ENCODE results near the gene MAP3K2.

MAP3K2 gene

DNA sequence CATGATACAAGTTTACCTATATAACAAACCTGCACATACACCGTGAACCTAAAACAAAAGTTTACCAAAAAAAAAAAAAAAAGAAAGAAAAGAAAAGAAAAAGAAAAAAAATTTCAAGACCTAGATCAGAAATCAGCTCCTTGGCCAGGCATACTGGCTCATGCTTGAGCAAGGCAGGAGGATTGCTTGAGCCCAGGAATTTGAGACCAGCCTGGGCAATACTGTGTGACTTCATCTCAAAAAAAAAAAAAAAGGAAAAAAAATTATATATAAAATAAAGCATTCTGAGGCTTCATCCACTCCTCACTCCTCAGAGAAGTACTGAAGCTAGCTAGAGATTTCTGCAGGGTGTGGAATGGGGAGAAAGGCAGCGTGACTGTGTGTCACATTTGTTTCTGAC, 18.7 kb upstream of the MAP3K2 start:
- no peak for DNase-seq

DNA sequence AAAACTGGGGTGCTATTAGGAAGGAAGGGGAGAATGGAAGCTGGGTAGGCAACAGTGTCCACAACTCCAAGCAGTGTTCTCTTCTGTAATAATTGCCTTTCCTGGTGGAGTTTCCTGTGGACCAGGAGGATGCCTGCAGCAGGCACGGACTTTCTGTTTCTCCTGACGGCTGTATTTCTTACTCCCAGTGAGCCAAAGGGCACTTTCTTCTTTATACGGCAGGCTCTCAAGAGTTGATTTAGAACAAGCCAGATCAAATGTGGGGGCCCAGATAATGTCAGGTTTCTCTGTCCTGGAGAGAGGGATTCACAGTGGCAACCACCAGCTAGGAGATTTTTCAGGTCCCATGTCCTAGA, 17.5 kb upstream of the MAP3K2 start:
- no peak for DNase-seq

DNA sequence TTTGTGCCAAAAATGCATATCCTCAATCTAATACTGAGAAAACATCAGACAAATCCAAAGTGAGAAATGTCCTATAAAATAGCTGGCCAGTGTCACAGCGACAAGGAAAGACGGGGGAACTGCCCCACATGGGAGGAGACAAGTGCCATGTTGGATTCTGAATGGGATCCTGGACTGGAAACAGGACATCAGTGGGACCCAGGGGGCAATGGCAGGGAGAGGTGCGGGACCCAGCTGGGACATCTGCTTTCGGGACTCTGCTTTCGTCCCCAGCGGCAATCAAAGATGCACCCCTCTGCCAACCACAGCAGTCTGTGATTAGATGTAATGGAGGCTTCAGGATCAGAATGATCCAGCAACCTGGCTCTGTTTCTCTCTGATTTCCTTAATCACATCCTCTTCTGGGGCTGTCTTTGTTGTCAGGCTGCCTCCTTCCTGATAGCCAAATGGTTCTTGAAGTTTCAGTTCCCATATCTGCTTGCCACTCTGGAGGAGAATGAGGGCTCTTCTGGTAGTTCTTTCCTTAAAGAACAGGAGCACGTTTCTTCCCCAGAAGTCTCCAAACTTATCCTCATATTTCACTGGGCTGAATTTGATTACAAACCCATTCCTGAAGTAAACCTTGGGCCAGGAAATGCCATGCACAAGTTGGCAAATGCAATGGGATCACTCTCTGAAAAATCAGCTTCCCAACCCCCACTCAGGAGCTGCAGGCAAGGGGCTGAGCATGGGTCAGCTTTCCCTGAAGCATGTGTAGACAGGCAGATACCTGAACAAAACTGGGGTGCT, 16.9 kb upstream of the MAP3K2 start:
- no peak for DNase-seq

DNA sequence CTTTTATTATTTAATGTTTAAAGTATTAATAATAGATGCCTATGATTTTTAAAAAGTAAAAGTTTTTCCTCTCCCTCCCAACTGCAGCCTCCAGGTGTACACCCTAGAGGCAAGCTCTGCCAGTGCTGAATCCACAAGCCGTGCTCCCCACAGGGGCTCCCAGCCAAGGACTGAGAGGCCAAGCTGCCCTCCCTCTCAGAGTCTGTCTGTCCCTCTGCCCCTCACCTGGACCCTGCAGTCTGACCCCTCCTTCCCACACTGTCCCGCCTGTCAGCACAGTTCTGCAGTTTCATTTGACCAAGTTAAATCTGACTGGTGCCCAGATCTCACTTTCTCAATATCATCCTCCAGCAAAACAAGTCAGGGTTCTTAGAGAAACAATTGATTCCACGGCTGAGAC, 15.7 kb upstream of the MAP3K2 start:
- DNase-seq = no peak

DNA sequence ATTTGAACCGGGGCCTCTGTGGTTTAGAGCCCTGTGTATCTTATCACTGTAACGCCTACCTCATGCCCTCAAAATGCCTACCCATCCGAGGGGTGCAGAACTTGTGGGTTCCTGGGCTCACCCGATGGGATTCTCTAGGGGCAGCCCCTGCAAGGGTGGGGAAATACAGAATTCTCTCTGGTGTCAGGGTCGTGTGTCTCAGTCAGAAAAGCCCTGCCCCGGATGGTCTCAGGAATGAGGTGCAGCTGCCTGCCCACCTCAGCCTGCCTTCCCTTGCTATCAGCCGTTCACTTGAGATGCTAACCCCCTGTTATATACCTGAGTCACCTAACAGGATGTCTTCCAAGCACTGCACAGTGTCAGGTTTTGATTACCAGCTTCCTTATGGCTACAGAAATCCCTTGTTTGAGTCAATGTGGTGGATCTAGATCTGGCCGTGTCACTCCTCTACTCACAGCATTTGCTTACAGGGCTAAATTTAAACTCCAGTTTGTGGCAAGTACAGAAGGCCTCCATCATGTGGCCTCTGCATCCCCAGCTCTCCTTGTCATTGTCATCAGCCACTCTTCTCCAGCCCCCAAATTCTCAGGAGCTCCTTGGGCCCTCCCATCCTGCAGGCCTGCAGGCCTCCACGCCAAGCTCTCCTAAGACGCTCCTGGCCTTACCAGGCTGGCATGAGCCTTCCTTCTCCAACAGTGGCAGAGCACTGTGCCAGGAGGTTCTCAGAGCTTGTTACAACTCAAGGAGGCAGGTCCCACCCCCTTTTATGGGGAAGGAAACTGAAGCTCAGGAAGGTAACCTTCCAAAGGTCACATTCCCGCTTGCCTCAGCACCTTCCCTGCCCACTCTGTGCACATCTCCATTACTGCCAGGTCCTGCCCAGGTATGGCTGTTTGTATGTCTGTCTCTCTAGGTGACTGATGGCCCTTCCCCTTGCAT, 14.3 kb upstream of the MAP3K2 start:
- DNase-seq = no peak

DNA sequence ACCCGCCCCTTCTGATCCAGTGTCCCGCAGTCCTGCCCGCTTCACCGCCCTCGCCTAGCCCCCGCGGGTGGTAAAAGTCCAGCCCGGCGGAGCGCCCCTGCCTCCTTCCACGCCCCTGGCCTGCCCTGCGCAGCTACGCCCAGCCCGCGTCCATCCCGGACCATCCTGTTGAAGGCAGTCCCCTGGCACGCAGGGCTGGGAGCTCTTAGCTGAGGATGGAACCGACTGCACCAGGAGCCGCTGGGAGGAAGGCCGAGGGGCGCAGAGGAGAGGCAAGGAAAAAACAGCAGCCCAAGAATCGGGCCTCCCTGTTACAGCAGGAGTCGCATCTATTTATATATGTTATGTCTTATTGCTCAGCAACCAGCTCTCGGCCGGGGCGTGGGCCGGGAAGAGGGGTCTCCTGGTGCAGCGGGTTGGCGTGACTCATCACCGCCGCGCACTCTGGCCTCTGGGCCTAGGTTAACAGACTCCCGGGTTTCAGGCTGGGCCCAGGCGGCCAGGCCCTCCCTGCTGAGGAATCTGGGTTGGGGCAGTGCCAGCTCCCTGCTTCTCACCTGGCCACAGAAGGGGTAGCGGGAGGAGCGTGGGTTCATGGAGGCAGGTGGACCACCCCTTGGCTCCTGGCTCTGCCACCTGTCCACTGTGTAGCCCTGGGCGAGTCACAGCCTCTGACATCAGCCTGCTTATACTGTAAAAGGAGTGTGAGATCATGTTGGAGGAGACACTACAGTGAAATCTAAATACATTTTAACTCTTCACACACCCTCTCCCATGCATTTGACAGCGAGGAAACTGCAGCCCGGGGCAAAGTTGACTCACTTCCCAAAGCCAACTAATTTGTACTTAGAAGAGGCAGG, 13.4 kb upstream of the MAP3K2 start:
- no peak for DNase-seq

DNA sequence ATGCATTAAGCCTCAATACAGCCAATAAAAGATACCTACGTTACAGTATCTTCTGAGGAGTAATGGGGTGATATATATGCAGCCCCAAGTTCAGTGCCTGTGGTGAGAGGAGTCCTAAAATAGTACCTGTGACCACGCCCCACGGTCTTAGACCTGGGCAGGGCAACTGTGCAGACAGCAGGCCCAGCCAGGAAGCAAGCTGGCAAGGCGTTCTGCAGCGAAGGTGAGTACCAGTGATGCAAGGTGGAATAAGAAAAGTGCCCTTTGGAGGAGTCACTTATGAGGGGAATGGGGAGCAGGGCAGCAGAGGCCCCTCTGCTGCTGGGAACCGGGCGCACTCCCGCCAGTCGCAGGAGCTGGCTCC, 12.7 kb upstream of the MAP3K2 start:
- DNase-seq = no peak

DNA sequence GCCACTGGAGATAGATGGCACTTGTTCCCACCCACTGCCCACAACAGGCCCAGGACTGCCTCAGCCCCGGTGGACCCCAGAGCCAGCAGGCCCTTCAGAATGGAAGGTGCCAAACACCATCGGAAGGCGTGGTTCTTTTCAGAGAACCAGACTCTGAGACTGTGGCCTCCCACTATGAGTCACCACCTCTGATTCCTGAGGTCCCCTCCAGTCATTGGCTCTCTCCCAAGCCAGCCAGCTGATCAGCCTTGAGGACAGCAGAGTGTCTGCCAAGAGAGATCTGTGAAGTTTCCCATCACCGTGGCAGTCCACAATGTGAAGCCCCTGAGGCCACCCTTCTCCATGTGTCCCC, 10.4 kb upstream of the MAP3K2 start:
- DNase-seq = peak; percentile 78

DNA sequence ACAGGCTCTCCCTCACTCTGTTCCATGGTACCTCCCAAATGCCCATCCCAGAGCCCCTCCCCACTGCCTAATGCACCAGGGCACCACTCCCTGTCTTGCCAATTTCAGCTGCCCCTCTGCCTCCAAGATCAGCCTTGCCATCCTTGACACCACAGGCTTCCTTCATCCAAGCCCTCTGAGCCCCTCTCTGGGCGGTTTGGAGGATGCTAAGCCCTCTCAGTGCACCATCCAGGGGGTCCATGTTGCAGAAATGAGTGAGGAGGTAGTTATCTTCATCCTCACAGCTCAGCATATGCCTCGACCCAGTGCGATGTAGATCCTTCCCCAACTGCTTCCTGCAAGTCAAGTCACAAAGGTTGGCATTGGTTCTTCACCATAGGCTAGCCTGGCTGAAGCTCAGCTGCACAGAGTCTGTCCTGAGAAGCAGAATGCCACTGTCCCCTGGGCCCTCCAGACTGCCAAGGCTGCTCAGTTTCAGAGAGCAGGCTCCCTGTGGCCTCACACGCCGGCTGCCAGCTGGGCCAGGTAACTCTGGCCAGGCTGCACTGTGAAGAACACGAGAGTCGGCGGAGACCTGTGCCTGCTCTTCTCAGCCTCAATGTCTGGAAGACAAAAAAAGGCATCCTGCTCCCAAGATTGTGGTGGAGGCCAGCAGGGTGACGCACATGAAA, 9.9 kb upstream of the MAP3K2 start:
- no peak for DNase-seq

DNA sequence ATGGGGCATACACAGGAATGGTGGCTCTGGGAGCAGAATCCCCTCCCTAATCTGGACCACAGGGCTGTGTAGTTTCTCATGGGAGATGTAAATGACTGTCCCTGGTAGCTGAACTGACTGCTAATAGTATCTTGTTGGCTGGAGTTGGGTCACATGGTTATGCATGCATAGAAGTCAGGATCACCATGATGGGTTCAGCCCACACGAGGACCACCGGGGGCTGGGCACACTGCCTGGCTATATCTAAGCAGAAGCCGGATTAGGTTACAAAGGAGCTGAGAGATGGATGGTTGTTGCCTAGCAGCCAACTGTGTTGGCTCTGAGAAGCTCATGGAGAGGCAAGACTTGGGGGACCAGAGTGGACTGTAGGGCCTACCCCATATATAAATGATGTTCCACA, 6.7 kb upstream of the MAP3K2 start:
- DNase-seq = no peak

DNA sequence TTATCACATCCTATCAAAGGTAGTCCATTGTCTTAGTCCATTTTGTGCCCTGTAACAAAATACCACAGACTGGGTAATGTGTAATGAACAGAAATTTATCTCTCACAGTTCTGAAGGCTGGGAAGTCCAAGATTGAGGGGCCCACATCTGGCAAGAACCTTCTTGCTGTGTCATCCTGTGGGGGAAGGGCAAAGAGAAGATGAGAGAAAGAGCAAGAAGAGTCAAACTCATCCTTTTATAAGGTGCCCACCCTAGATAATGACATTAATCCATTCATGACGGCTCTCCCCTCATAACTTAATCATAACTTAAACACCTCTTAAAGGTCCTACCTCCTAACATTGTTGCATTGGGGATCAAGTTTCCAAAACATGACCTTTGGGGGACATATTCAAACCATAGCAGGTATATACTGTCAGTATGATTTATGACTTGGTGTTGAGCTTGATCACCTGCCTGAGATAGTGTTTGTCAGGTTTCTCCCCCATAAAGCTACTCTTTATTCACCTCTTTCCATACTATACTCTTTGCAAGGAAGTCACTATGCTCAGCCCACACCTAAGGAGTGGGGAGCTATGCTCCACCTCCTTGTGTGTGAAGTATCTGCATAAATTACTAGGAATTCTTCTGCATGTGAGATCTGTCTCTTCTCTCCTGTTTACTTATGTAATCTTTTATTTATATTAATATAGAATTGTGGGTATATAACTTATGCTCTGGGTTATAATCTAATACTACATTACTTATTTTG, 5.2 kb upstream of the MAP3K2 start:
- no peak for DNase-seq

DNA sequence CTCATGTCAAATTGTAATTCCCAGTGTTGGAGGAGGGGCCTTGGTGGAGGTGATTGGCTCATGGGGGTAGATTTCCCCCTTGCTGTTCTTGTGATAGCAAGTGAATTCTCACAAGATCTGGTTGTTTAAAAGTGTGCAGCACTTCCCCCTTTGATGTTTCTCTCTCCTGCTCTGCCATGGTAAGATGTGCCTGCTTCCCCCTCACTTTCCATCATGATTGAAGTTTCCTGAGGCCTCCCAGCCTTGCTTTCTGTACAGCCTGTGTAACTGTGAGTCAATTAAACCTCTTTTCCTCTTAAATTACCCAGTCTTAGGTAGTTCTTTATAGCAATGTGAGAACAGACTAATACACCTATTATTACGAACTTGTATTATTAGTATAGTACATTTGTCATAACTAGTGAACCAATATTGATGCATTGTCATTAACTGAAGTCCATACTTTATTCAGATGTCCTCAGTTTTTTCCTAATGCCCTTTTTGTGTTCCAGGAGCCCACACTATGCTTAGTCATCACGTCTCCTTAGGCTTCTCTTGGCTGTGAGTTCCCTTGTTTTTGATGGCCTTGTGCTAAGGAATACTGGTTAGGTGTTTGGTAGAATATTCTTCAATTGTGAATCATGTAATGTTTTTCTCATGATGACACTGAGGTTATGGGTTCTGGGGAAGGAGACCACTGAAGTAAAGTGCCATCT, 4.5 kb upstream of the MAP3K2 start:
- no peak for DNase-seq

DNA sequence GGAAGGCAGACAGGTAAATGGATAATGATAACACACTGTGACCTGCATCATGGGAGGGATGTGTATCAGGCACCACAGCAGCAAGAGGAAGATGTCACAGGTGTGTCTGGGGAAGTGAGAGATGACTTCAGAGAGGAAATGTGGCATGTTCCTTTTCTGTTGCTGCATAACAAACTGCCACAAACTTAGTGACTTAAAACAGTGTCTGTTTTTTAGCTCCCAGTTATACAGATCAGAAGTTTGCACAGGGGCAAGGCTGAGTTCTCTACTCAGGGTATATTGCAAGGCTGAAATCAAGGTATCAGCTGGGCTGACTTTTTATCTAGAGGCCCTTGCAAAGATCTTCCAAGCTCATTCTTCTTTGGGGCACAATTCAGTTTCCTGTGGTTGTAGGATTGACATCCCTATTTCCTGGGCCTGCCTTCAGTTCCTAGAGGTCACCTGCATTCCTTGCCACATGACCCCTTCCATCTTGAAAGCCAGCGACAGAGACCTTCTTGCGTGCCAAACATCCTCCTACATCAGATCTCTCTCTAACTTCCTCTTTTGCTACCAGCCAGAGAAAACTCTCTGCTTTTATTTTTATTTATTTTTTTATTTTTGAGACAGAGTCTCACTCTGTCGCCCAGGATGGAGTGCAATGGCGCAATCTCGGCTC, 2.1 kb upstream of the MAP3K2 start:
- DNase-seq = peak; percentile 56

DNA sequence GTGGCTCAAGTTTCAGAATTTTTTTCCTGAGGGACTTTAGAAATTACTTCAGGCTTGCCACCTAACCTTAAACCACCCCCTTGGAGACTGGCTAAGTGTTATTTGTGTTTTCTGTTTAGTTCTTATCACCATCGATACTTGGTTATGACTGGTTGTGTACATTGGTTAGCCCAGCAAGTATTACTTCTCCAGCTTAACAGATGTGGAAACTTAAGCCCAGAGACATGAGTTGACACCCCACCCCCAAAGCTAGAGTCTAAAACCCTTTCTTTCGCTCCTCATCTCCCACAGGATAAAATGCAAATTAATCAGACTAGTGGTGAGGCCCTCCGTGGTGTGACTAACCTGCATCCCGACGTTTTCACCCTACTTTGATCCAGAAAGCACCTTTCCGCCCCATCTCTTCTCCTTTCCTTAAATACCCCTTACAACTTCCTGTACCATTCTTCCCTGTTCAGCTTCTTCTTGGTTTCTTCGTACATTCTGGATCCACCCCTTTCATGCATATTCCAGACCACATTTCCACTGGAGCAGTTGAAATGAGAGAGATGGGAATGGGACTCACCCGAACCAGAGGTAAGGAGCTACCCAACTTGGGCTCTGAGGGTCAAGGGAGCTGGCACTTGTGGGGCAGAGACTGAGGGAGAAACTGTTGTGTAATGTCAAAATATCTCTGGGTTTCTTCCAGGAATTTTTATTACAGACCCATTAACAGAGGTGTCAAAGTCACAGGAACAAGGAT, 819 bp upstream of the MAP3K2 start:
- no peak for DNase-seq

DNA sequence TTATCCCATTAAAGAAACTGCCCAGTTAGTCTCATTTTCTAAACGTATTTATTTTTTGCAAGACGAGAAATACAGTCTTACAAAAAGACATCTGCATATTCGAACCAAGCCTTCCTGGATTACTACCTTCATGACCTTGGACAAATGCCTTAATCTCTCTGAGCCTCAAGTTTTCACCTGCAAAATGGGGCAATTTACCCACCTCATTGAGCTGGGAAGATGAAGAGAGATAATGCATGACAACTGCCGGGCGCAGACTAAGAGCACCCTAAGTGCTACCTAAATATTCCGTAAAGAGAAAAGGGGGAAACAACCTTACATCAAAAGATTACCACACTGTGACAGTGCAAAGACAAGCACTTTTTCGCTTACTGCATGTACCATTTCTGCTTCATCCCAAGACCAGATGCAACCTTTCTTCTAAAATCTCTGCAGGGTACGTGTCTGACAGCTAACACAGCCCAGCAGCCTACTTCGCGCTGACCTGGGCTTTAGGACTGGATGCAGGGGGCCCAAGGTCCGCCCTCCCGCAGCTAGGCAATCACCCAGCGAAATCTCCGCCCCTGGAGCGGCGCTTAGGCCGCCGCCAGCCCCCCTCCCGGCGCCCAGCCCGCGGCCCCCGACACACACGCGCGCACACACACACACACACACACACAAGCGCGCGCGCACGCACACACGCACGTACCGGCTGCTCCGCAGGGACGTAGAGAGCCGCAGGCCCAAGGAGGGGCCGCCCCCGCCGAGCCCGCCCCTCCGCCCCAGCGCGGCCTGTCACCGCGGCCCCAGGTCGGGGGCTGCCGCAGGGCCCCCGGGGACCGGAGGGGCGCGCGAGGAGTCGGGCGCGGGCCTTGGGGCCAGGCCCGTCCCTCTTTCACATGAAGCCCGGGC, 766 bp downstream of the MAP3K2 start:
- peak; percentile 87 for DNase-seq

DNA sequence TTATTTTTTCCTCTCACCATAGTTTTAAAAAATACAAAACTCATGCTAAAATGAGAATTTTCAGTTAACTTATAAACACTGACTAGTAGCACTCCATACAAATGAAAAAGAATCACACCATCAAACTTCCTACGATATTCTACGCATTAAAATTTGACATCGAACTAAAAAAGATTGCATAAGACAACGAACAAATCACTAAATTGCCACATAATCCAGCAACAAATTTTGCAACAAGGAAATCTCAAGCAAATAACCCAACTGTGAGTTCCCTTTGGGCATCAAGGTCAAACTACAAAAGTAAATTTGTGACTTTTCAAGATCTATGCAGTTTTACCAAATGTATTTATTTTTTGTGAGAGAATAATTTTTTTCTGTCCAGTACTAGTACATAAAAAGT, 1.5 kb downstream of the MAP3K2 start:
- DNase-seq = no peak

DNA sequence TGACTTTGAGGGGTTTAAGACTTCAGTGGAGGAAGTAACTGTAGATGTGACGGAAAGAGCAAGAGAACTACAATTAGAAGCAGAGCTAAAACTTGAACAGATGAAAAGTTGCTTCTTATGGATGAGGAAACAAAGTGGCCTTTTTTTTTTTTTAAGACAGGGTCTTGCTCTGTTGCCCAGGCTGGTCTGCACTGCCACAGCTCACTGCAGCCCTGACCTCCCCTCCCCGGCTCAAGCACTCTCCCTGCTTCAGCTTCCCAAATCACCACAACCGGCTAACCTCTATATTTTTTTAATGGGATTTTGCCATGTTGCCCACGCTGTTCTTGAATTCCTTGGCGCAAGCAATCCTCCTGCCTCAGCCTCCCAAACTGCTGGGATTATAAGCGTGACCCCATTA, 3.2 kb downstream of the MAP3K2 start:
- DNase-seq = no peak

DNA sequence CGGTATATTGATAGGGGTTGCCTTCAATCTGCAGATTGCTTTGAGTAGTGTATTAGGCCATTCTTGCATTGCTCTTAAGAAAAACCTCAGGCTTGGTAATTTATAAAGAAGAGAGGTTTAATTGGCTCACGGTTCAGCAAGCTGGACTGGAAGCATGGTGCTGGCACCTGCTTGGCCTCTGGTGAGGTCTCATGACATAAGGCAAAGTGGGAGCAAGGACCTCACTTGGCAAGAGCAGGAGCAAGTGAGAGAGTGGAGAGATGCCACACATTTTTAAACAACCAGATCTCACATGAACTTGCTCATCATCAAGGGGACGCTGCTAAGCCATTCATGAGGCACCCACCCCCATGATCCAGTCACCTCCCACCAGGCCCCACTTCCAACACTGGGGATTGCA, 4.9 kb downstream of the MAP3K2 start:
- no peak for DNase-seq

DNA sequence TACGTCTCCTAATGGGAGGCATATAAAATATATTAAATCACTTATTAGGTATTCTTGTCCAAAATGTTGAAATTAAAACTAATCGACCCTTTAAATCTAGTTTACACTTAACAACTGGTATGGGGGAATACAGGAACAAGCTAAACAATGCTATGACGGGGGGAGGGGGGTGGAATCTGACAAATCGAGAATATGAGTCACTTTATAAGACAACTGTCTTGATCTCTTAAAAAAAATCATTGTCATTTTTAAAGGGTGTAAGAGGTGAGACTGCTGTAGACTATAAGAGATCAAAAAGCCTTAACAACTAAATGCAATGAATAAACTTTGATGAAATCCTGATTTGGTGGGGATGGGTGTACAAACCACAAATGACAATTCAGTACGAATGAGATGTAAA, 6.0 kb downstream of the MAP3K2 start:
- peak; percentile 46 for DNase-seq

All from CD4-positive, alpha-beta T cell treated with Interleukin-17A for 4 hours (primary cell).